Fibroblast of lung (primary cell): Measurements from ENCODE around the gene CERS5.

Source experiments
- EZH2 ChIP-seq: IDR thresholded peaks from 2 replicates; pipeline ENCODE4 v1.5.1; 2012; ENCODE audit warnings: low read length, control low read depth, mild to moderate bottlenecking; ENCODE audit errors: missing control alignments
- TF ChIP-seq, protein P1 (sequence below), 2 donors: IDR thresholded peaks in 1 of 2; conservative IDR thresholded peaks in 1 of 2; 1 replicate in 1 of 2; 2 replicates in 1 of 2; pipeline ENCODE4 v1.5.1; 2011 to 2012; ENCODE audit warnings: low read length in 2 of 2, control low read depth in 1 of 2, inconsistent platforms in 1 of 2, low read depth in 1 of 2, mild to moderate bottlenecking in 1 of 2

DNA sequence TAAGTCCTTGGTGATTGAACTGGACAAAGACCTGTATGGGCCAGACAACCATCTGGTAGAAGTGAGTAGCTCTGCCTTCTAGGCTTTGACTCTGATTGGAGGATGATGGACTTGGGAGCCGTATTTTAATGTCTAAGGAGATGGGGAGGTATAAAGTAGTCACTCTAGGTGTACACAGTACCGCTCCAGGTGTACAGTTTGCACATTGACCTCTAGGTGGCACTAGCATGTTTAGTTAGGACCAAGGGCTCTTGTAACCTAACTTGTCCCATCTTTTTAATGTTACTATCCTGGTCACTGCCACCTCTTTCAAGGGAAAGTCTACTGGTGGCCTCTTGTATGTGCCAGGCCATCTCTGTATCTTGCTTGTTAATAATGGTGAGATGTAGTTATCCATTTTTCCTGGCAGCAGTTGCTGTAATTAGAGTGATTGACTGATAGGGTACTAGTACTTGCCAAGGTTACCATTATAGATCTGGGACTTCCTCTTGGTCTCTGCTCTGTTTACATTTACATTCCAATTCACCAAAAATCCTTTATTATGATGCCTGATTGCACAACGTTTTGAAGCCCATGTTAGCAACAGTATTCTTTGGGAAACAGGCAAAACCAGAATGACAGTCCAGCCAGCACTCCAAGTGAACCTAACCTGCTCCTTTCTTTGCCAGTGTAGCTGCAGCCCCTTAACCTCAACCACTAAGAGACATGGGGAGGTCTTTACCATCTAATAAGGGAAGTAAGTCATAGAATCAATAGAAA is 78.4 kb downstream of the CERS5 start:
- TF ChIP-seq, protein P1, sequence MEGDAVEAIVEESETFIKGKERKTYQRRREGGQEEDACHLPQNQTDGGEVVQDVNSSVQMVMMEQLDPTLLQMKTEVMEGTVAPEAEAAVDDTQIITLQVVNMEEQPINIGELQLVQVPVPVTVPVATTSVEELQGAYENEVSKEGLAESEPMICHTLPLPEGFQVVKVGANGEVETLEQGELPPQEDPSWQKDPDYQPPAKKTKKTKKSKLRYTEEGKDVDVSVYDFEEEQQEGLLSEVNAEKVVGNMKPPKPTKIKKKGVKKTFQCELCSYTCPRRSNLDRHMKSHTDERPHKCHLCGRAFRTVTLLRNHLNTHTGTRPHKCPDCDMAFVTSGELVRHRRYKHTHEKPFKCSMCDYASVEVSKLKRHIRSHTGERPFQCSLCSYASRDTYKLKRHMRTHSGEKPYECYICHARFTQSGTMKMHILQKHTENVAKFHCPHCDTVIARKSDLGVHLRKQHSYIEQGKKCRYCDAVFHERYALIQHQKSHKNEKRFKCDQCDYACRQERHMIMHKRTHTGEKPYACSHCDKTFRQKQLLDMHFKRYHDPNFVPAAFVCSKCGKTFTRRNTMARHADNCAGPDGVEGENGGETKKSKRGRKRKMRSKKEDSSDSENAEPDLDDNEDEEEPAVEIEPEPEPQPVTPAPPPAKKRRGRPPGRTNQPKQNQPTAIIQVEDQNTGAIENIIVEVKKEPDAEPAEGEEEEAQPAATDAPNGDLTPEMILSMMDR (conservative IDR thresholded peaks at IDR 0.05 in 1 of 2, IDR thresholded peaks at IDR 0.05 in 1 of 2; ENCODE audit: low read depth in 1 of 2, low read length in 2 of 2): peak; percentile 76 to 88
- no peak for TF ChIP-seq EZH2
